T-helper 1 cell treated with Interleukin-12 subunit alpha and Interleukin-12 subunit beta and Interleukin-4 antibody, amounts not matched to agents 30 μg/mL and 1 μg/mL, for 36 hours (primary cell): ENCODE data around the gene KRTAP12-3.
"Not testable (repeated sequence)": the region's sequence is repeated elsewhere in the genome, so short reads cannot be mapped to it uniquely, and the experiment has no call there.

ENCODE experiments used
- H3K27ac Mint-ChIP-seq: one replicate; pipeline ENCODE4 v1.8.0; 2021; ENCODE audit warnings: mild to moderate bottlenecking, mixed read lengths
- H3K27me3 Mint-ChIP-seq: one replicate; pipeline ENCODE4 v1.8.0; 2021; ENCODE audit warnings: low read depth, mixed read lengths
- H3K36me3 Mint-ChIP-seq: one replicate; pipeline ENCODE4 v1.8.0; 2021; ENCODE audit warnings: low read depth, mixed read lengths
- H3K4me1 Mint-ChIP-seq: one replicate; pipeline ENCODE4 v1.8.0; 2021; ENCODE audit warnings: low read depth, mixed read lengths
- H3K4me3 Mint-ChIP-seq: one replicate; pipeline ENCODE4 v1.8.0; 2021; ENCODE audit warnings: mild to moderate bottlenecking, moderate library complexity, mixed read lengths
- H3K9me3 Mint-ChIP-seq: one replicate; pipeline ENCODE4 v1.8.0; 2021; ENCODE audit warnings: mixed read lengths

Gene KRTAP12-3, protein sequence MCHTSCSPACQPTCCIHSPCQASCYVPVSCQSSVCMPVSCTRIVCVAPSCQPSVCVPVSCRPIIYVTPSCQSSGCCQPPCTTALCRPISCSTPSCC

DNA sequence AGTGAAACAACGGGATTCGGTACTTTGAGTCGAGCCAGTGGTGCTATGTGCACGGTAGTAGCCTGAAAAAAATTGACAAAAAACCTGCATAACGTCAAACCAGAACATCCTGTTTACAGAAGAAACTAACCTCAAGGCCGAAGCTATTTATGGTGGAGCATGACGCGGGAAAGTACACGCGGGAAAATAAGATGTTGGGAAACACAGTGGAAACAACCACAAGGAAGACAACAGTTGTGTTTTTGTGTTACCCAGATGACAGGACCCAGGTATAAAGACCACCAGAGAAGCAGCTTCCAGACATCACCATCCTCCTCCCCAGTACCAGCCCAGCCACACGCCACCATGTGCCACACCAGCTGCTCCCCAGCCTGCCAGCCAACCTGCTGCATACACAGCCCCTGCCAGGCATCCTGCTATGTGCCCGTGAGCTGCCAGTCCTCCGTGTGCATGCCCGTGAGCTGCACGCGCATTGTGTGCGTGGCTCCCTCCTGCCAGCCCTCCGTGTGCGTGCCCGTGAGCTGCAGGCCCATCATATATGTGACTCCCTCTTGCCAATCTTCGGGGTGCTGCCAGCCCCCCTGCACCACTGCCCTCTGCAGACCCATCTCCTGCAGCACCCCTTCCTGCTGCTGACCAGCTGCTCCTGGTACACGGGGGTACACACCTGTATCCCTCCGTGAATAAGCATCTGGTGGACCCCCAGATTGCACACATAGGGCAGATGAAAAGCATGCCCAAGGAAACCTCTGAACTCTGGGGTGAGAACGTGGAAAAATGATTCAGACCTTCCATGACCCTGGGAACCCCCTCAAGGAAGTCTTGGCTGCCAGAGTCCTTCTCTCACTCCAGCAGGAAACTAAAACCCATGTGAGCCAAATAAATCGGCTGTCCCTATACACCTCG is at the start of gene KRTAP12-3:
Gene KRTAP12-3 (plus strand): TSS at position 298 of the 906 bp plus-strand sequence. CDS start 48 bp downstream, at position 346.
- H3K9me3 Mint-ChIP-seq: peaks cover 77% of the 10 kb centered on the region
- H3K4me1 Mint-ChIP-seq: peaks cover 59% of the 10 kb centered on the region
- H3K27ac Mint-ChIP-seq: peak within 1 kb of the TSS; percentile 99
- H3K27me3 Mint-ChIP-seq: peaks cover 22% of the 10 kb centered on the region
- H3K4me3 Mint-ChIP-seq: peak within 1 kb of the TSS; percentile 71
- H3K36me3 Mint-ChIP-seq: peaks cover 65% of the 10 kb centered on the region

DNA sequence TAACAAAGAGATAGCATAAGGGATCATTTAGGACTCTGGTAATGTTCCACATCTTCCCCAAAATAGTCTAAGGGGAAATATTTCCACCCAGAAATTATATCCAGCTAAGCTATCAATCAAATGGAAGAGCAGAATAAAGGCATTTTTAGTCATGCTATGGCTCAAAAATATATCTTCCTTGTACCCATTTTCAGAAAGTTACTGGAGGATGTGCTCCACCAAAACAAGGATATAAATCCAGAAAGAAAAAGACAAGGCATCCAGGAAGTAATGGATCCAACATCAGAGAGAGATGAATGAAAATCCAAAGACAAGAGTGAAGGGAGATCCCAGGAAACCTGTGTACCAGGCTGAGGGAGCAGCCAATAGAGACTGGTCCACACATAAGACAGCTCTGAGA is 48.5 kb upstream of the KRTAP12-3 start:
- peaks cover 29% of the 10 kb centered on the region for H3K27me3 Mint-ChIP-seq

DNA sequence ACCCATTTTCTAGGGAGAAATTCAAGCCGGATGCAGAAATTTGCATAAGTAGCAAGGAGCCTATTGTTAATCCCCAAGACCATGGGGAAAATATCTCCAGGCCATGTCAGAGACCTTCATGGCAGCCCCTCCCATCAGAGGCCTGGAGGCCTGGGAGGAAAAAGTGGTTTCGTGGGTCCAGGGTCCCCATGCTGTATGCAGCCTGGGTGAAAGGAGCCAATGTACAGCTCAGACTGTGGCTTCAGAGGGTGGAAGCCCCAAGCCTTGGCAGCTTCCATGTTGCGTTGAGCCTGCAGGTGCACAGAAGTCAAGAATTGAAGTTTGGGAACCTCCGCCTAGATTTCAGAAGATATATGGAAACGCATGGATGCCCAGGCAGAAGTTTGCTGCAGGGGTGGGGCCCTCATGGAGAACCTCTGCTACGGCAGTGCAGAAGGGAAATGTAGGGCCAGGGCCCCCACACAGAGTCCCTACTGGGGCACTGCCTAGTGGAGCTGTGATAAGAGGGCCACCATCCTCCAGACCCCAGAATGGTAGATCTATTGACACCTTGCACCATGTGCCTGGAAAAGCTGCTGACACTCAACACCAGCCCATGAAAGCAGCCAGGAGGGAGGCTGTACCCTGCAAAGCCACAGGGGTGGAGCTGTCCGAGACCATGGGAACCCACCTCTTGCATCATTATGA is 47.4 kb upstream of the KRTAP12-3 start:
- Mint-ChIP-seq H3K9me3 (peaks cover 44% of the 10 kb centered on the region), H3K27me3 (peaks cover 18% of the 10 kb centered on the region)
- not testable (repeated sequence) for H3K4me1 Mint-ChIP-seq, H3K36me3 Mint-ChIP-seq, H3K27ac Mint-ChIP-seq, H3K4me3 Mint-ChIP-seq

More for the DNA sequence above, 48.5 kb upstream of the KRTAP12-3 start:
- H3K27ac Mint-ChIP-seq: no peak overlapping the region
- H3K4me3 Mint-ChIP-seq: no peak overlapping the region
- H3K36me3 Mint-ChIP-seq: peaks cover 8% of the 10 kb centered on the region
- H3K9me3 Mint-ChIP-seq: peaks cover 53% of the 10 kb centered on the region
- no peaks in the 10 kb centered on the region for H3K4me1 Mint-ChIP-seq

DNA sequence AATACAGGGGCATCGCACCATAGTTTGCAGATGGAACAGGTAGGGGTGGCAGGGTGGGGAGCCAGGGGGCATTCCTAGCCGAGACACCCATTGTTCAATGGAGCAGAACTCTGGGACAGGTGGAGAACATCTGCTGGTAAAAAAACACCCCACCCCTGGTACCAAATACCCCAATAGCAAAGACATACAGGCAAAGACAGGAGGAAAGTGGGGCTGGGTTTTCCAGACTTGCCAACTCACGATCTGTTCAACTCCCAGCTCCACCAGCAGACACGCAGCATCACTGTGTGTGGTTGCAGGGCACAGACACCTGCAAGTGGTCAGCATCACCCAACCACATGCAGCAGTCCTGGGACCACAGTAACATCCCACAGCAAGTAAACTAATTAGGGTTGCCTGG is 46.2 kb upstream of the KRTAP12-3 start:
- Mint-ChIP-seq H3K36me3 (peaks cover 8% of the 10 kb centered on the region), H3K9me3 (peaks cover 35% of the 10 kb centered on the region), H3K27ac (no peak overlapping the region), H3K4me3 (no peak overlapping the region), H3K4me1 (peaks cover 6% of the 10 kb centered on the region), H3K27me3 (peaks cover 10% of the 10 kb centered on the region)

DNA sequence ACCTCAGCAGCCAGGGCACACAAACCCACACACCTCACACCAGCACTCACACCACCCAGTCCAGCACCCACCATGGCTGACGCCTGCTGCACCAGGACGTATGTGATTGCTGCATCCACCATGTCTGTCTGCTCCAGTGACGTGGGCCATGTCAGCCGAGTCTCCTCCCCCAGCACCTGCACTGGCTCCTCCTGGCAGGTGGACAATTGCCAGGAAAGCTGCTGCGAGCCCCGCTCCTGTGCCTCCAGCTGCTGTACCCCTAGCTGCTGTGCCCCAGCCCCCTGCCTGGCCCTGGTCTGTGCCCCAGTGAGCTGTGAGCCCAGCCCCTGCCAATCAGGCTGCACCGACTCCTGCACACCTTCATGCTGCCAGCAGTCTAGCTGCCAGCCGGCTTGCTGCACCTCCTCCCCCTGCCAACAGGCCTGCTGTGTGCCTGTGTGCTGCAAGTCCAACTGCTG is 45.7 kb upstream of the KRTAP12-3 start, which contains the start of gene KRTAP10-8:
Gene KRTAP10-8 (plus strand): TSS at position 51 of the 458 bp plus-strand sequence. CDS start 22 bp downstream, at position 73.
- H3K4me1 Mint-ChIP-seq: peaks cover 6% of the 10 kb centered on the region
- H3K9me3 Mint-ChIP-seq: peaks cover 34% of the 10 kb centered on the region
- peaks cover 9% of the 10 kb centered on the region for H3K27me3 Mint-ChIP-seq
- peaks cover 8% of the 10 kb centered on the region for H3K36me3 Mint-ChIP-seq
- peak within 1 kb of the TSS; percentile 49 for H3K27ac Mint-ChIP-seq
- H3K4me3 Mint-ChIP-seq: no peak within 1 kb of the TSS

DNA sequence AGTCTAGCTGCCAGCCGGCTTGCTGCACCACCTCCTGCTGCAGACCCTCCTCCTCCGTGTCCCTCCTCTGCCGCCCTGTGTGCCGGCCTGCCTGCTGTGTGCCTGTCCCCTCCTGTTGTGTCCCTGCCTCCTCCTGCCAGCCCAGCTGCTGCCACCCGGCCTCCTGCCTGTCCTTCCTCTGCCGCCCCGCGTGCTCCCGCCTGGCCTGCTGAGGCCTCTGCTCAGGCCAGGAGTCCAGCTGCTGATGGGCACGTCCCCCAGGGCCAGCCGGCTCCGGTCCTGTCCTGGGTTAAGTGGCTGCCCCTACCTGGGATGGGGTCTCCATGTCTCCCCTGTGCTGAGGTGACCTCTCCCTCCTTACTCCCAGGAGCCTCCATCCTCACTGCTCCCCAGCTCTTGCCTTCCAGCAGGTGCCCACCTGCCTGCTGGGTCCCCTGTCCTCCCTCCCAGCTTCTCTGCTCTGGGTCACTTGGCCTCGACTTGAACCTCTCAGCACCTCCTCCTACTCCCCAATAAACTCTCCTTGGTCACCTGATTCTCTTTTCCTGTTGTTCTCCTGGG is 45.0 kb upstream of the KRTAP12-3 start:
- Mint-ChIP-seq H3K4me3 (no peak overlapping the region), H3K36me3 (peaks cover 8% of the 10 kb centered on the region), H3K9me3 (peaks cover 34% of the 10 kb centered on the region), H3K4me1 (peaks cover 6% of the 10 kb centered on the region), H3K27me3 (peaks cover 7% of the 10 kb centered on the region), H3K27ac (peak overlapping the region; percentile 49)

DNA sequence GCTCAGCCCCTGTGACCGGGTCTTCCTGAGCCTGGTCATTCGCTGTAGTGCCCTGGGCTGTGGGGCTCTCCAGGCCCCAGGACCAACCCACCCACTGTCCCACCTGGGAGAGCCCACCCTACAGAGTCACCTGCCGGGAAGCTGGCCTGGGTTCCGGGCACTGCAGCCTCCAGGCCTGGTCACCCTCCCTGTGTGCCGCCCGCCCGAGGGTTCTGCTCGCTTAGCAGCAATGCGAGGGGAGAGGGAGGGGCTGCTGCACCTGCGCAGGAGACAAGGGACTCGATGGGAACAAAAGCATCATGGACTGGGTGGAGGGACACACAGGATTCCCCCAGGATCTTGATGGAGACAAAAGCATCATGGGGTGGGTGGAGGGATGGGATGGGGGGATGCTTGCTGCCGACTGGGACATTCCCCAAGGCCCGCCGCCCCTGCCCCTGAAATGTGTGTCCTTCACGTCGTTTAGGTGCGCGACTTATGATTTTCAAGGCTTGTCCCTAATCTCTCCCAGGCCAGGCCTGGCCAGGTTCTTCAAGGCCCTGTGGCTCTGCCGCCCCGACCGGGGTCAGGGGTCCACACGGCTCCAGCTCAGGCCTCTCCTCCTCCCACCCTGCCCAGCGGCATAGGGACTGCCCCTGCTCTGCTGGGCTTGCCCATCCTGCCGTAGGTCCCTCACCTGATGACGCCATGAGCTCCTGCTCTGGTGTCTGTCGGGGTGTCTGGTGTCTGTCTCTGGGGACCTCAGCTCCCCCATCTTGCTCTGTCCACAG is 44.2 kb upstream of the KRTAP12-3 start:
- peaks cover 35% of the 10 kb centered on the region for H3K9me3 Mint-ChIP-seq
- peaks cover 11% of the 10 kb centered on the region for H3K36me3 Mint-ChIP-seq
- H3K4me3 Mint-ChIP-seq: no peak overlapping the region
- H3K27ac Mint-ChIP-seq: no peak overlapping the region
- no peaks in the 10 kb centered on the region for H3K27me3 Mint-ChIP-seq
- peaks cover 11% of the 10 kb centered on the region for H3K4me1 Mint-ChIP-seq

DNA sequence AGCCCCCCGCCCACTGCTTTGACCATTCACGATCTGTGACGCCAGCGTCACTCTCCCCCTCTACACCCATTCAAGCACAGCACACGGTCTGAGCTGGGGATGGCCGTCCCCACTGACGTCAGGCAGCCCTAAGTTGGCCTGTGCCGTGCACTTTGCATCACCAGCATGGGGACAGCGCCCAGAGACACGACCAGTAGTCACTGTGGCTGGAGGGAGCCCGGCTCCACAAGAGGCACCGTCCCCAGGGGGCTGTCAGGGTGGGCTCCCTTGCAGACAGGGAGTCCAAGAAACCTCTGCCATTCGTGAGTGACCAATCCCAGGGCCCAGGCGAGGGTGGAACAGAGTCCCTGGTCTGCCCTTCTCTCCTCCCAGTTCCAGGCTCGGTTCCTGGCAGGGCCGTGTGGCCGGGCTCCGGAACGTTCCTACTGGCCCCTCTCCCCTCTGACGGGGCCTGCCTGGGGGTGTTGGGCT is 43.5 kb upstream of the KRTAP12-3 start:
- no peak overlapping the region for H3K27ac Mint-ChIP-seq
- H3K27me3 Mint-ChIP-seq: no peaks in the 10 kb centered on the region
- no peak overlapping the region for H3K4me3 Mint-ChIP-seq
- peaks cover 17% of the 10 kb centered on the region for H3K36me3 Mint-ChIP-seq
- peaks cover 35% of the 10 kb centered on the region for H3K9me3 Mint-ChIP-seq
- peaks cover 17% of the 10 kb centered on the region for H3K4me1 Mint-ChIP-seq

DNA sequence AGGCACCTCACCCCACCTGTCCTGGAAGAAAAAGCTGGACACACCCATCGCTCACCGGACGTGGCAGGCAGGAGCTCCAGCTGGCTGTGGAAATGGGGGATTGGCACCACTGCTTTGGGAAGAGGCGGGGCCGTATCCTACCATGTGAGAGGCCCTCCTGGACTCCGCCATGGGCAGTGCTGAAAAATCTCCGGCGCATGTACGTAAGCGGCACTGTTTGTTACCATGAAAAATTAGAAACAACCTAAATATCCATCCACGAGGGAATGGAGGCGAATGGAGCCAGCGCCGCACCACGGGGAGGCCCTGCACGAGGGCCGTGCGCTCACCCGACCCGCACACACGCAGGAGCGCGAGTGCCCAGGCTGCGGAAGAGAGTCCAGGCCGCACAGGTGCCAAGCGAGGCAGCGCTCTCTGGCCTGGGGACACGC is 42.8 kb upstream of the KRTAP12-3 start:
- Mint-ChIP-seq H3K9me3 (peaks cover 35% of the 10 kb centered on the region), H3K4me3 (no peak overlapping the region), H3K36me3 (peaks cover 22% of the 10 kb centered on the region), H3K27me3 (no peaks in the 10 kb centered on the region), H3K27ac (no peak overlapping the region), H3K4me1 (peaks cover 25% of the 10 kb centered on the region)

DNA sequence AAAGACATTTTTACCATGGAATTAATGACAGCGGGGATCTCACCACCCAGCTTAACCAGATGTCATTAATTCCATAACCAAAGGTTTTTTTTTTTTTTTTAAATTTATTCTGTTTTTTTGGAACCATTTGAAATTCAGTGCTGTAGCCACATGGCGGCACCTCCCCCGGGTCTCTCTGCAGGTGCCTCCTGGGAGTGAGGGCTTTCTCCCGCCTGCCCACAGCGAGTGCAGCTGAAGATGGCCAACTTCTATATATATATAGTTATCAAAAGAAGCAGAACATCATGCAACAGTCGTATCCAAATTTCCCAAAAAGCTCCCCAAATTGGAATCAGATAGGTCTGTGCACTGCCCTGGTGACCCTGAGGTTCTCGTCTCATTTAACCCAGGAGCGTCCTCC is 42.3 kb upstream of the KRTAP12-3 start:
- no peak overlapping the region for H3K4me3 Mint-ChIP-seq
- H3K36me3 Mint-ChIP-seq: peaks cover 25% of the 10 kb centered on the region
- H3K27me3 Mint-ChIP-seq: no peaks in the 10 kb centered on the region
- peaks cover 25% of the 10 kb centered on the region for H3K4me1 Mint-ChIP-seq
- H3K27ac Mint-ChIP-seq: no peak overlapping the region
- H3K9me3 Mint-ChIP-seq: peaks cover 34% of the 10 kb centered on the region

DNA sequence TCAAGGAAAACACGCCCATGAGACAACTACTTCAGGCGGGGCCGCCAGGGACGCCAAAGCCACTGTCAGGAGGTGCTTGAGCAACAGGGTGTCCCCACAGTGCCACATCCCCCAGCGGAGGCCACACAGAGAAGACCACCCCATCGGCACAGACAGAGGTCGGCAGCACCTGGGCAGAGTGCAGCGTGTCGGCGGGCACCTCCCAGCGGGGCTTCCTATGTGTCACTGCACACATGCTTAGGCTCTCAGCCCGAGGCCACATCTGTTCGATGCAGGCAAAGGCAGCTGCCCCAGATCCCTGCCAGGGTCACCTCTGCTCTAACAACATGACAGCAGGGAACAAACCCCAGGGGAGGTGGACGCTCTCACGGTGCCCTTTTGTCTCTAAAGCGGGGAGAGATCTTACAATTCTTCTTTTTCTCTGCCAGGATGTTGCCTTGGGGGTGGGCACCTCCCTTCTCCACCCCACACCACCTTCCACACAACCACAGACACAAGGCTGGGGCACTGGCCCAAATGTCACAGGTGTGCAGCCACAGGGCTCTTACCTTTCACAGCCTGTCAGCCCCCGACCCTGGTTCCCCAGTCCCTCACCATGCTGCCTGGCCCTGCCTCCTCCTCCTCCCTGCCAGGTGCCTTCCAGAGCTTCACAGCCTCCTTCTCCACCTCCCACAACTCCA is 41.7 kb upstream of the KRTAP12-3 start:
- peaks cover 4% of the 10 kb centered on the region for H3K27me3 Mint-ChIP-seq
- peaks cover 26% of the 10 kb centered on the region for H3K36me3 Mint-ChIP-seq
- H3K4me1 Mint-ChIP-seq: peaks cover 28% of the 10 kb centered on the region
- H3K9me3 Mint-ChIP-seq: peaks cover 33% of the 10 kb centered on the region
- no peak overlapping the region for H3K4me3 Mint-ChIP-seq
- H3K27ac Mint-ChIP-seq: no peak overlapping the region

DNA sequence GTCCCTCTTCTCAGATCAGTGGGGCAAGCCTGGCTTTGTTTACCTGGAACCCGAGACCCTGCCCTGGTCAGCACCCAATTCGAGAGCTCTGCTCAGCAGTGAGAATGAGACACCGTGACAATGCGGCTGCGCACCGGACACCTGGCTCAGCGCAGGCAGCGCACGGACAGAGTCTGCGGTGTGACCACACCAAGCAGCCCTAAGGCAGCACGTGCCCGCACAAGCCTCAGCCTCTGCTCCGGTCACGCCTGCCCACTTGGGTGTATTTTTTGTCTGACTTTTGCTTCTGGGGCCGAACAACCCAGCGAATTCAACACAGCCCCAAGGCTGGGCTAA is 41.2 kb upstream of the KRTAP12-3 start:
- Mint-ChIP-seq H3K4me1 (peaks cover 28% of the 10 kb centered on the region), H3K27me3 (peaks cover 4% of the 10 kb centered on the region), H3K4me3 (no peak overlapping the region), H3K27ac (no peak overlapping the region), H3K9me3 (peaks cover 28% of the 10 kb centered on the region), H3K36me3 (peaks cover 26% of the 10 kb centered on the region)

DNA sequence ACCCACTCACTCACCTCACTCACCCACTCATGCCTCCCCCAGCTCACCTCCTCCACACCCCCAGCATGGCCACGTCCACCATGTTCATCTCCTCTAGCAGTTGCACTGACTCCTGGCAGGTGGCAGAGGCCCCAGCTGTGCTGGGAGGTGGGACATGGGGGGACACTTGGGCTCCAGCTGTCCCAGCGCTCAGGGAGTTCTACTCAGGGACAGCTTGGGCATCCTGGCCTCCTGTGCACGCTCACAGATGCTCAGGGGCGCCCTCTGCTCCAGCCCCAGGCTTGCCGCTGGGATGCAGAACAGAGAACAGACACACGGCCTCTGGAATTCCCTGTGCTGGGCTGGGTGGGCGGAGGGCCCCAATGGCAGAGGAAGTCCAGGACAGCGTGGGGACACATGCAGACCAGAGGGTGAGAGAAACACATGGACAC is 40.6 kb upstream of the KRTAP12-3 start:
- H3K9me3 Mint-ChIP-seq: peaks cover 30% of the 10 kb centered on the region
- peaks cover 28% of the 10 kb centered on the region for H3K36me3 Mint-ChIP-seq
- H3K27me3 Mint-ChIP-seq: peaks cover 4% of the 10 kb centered on the region
- H3K4me3 Mint-ChIP-seq: no peak overlapping the region
- H3K27ac Mint-ChIP-seq: no peak overlapping the region
- H3K4me1 Mint-ChIP-seq: peaks cover 28% of the 10 kb centered on the region
